GM12872 (cell line): ENCODE data around the gene OR6B2.

Experiments used
- TF ChIP-seq, protein P1 (sequence below): IDR thresholded peaks from 3 replicates; pipeline ENCODE4 v1.5.1; 2011; ENCODE audit warnings: low read depth, mild to moderate bottlenecking, low read length, moderate library complexity; ENCODE audit not compliant: insufficient read depth

OR6B2 gene

DNA sequence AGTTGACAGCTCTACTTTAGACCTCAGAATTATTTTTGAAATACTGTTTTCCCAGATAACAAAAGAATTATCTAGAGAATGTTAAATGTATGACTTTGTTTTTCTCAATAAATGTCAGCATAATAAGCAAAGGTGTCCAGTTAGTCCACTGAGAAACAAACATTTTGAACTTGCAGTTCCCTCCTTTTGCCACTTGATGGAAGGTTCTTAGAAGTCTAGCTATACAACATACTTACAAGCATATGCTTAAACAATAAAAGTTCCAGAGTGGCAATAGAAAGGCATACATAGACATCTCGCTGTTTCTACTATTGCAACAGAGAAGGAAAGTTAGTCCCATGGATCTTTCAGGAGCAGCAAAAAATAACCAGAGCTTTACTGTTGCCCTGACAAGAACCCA, 16.9 kb downstream of the OR6B2 start:
- TF ChIP-seq, protein P1, sequence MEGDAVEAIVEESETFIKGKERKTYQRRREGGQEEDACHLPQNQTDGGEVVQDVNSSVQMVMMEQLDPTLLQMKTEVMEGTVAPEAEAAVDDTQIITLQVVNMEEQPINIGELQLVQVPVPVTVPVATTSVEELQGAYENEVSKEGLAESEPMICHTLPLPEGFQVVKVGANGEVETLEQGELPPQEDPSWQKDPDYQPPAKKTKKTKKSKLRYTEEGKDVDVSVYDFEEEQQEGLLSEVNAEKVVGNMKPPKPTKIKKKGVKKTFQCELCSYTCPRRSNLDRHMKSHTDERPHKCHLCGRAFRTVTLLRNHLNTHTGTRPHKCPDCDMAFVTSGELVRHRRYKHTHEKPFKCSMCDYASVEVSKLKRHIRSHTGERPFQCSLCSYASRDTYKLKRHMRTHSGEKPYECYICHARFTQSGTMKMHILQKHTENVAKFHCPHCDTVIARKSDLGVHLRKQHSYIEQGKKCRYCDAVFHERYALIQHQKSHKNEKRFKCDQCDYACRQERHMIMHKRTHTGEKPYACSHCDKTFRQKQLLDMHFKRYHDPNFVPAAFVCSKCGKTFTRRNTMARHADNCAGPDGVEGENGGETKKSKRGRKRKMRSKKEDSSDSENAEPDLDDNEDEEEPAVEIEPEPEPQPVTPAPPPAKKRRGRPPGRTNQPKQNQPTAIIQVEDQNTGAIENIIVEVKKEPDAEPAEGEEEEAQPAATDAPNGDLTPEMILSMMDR, result peak; percentile 27; the same call in 2 of the 3 replicates

DNA sequence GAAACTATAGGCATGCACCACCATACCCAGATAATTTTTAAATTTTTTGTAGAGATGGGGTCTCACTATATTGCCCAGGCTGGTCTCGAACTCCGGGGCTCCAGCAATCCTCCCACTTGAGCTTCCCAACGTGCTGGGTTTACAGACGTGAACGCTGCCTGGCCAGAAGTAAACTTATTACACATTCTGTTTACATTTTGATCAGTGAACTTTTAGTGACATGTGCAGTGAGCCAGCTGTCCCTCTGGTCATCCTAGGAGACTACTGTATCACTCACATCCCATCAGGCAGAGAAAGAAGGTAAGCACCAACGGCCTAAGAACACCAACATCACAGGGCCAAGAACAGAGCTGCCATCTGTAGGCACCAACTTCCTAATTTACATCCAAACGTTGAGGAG, 27.2 kb downstream of the OR6B2 start:
- TF ChIP-seq, protein P1, result no peak

GRCh38 chr2:240000671-240001070, 29.6 kb downstream of the OR6B2 start:
- TF ChIP-seq, protein P1, result no peak

GRCh38 chr2:239997686-239998409, 32.4 kb downstream of the OR6B2 start:
- TF ChIP-seq, protein P1, result no peak

DNA sequence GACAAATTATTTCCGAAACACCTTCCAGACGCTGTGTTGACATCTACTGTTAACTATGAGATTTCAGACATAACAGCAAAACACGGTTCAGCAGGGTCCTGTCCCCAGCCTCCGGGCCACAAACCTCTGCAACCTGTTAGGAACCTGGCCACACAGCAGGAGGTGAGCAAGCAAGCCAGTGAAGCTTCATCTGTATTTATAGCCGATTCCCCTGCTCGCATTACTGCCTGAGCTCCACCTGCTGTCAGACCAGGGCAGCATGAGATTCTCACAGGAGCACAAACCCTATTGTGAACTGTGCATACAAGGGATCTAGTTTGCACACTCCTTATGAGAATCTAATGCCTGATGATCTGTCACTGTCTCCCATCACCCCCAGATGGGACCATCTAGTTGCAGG, 36.1 kb downstream of the OR6B2 start:
- TF ChIP-seq, protein P1, result no peak

- TF ChIP-seq, protein P1, result no peak
Measured at GRCh38 chr2:239993291-239993690, 36.9 kb downstream of the OR6B2 start.

DNA sequence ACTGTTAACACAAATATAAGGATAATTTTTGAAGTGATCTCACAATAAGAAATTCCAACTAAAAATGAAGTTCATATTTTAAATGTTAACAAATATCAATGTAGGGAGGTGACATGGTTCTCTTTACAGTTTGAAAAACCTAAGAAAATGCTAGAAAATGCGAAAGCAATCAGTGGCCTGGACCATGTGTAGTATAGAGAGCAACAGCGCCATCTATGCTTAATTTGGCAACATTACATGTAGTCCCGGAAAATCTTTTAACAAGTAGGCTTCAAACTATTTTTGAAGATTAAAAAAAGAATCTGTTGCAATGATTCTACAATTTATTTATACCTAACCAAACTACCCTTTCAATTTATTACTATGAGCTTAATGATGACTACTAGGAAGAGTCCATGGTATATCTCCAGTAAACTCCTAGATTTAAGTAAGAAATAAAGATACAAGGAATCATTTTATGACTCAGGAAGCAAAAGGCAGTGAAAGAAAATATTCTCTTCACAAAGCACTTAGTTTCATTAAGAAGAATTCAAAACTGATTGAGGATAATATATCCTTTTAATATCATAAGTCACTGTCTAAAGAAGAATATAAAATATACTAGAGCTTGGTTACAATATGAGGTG, 38.4 kb downstream of the OR6B2 start:
- TF ChIP-seq, protein P1, result peak; percentile 74
